ENCODE measurements around the gene LIPA.

GRCh38 chr10:89228146-89228545 lies 23.4 kb downstream of the LIPA start:
- TF ChIP-seq POLR2A (IDR thresholded peaks at IDR 0.05; ENCODE audit: low read length) (no peak), GATA1 (IDR thresholded peaks at IDR 0.05; ENCODE audit: low read depth, low read length) (no peak)
